Fibroblast of villous mesenchyme (primary cell): ENCODE measurements around the gene OAS2. TPM values are rescaled to one million over a fixed set of nuclear protein-coding genes. Genes with fewer than 3 reads are reported as not detected.
A peak's percentile ranks its signal among the peaks of the same experiment; 100 is the strongest.

Source experiments
- DNase-seq: peaks from one replicate; pipeline ENCODE4 v3.0.0-alpha.2; 2010; ENCODE audit warnings: low read depth
- H3K4me3 ChIP-seq: 2 replicates; pipeline ENCODE4 v1.5.1; 2011; ENCODE audit warnings: low read depth, mild to moderate bottlenecking, low read length
- CTCF ChIP-seq: IDR thresholded peaks from 2 replicates; pipeline ENCODE4 v1.5.1; 2012; ENCODE audit warnings: low read depth, mild to moderate bottlenecking, low read length; ENCODE audit not compliant: insufficient read depth
- total RNA-seq: library from RNA; depleted of rRNA; stranded (reverse); fragments of >200 nt; gene quantifications from 2 replicates; pipeline ENCODE4 v1.2.3, GENCODE V29; 2012

Gene OAS2
- total RNA-seq, 1 donor = 5.6 TPM

GRCh38 chr12:112970391-112970790 is 7.9 kb upstream of the OAS2 start:
- DNase-seq = no peak
- TF ChIP-seq CTCF = no peak
- H3K4me3 ChIP-seq = no peak overlapping the region

- DNase-seq = no peak
- H3K4me3 ChIP-seq = no peak overlapping the region
- no peak for TF ChIP-seq CTCF
Observed at GRCh38 chr12:112971248-112971647, 7.1 kb upstream of the OAS2 start.

GRCh38 chr12:112973011-112973735 is 5.1 kb upstream of the OAS2 start:
- no peak for TF ChIP-seq CTCF
- no peak overlapping the region for H3K4me3 ChIP-seq
- no peak for DNase-seq

- DNase-seq = no peak
- H3K4me3 ChIP-seq = no peak overlapping the region
- no peak for TF ChIP-seq CTCF
Observed at GRCh38 chr12:112973818-112974231, 4.5 kb upstream of the OAS2 start.

- no peak for DNase-seq
- no peak overlapping the region for H3K4me3 ChIP-seq
- TF ChIP-seq CTCF = no peak
Observed at GRCh38 chr12:112974904-112975303, 3.4 kb upstream of the OAS2 start.

- no peak for TF ChIP-seq CTCF
- DNase-seq = no peak
- no peak overlapping the region for H3K4me3 ChIP-seq
Observed at GRCh38 chr12:112977139-112977538, 1.2 kb upstream of the OAS2 start.

GRCh38 chr12:112977641-112978040 is 678 bp upstream of the OAS2 start:
- peak overlapping the region; percentile 56 for H3K4me3 ChIP-seq
- DNase-seq = no peak
- TF ChIP-seq CTCF = peak; percentile 7
